ENCODE measurements around the gene NOG. TPM values are rescaled to one million over a fixed set of nuclear protein-coding genes. Genes with fewer than 3 reads are reported as not detected.

Gene NOG
- total RNA-seq, 4 donors from 2014 or later, result 0.81 to 1.4 (median 1.1) TPM; not detected in 1

GRCh38 chr17:56593086-56593645 is 333 bp upstream of the NOG start:
- TF ChIP-seq, protein P1, sequence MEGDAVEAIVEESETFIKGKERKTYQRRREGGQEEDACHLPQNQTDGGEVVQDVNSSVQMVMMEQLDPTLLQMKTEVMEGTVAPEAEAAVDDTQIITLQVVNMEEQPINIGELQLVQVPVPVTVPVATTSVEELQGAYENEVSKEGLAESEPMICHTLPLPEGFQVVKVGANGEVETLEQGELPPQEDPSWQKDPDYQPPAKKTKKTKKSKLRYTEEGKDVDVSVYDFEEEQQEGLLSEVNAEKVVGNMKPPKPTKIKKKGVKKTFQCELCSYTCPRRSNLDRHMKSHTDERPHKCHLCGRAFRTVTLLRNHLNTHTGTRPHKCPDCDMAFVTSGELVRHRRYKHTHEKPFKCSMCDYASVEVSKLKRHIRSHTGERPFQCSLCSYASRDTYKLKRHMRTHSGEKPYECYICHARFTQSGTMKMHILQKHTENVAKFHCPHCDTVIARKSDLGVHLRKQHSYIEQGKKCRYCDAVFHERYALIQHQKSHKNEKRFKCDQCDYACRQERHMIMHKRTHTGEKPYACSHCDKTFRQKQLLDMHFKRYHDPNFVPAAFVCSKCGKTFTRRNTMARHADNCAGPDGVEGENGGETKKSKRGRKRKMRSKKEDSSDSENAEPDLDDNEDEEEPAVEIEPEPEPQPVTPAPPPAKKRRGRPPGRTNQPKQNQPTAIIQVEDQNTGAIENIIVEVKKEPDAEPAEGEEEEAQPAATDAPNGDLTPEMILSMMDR (IDR thresholded peaks at IDR 0.05), result no peak
- no peak for TF ChIP-seq POLR2A (IDR thresholded peaks at IDR 0.05)
- no peaks in the 10 kb centered on the region for H3K9me3 ChIP-seq
- peaks cover 40 to 42% of the 10 kb centered on the region in 2 donors for H3K4me1 ChIP-seq
- peak; percentile 68 to 71 for DNase-seq
- WGBS, 2 donors, result 0 to 2% methylated on average over 2 to 22 of the region's 46 CpGs
- H3K27me3 ChIP-seq, result no peaks in the 10 kb centered on the region
- H3K4me3 ChIP-seq (replicated peaks in 1 of 3), result peak overlapping the region in 2 of 3 donors; percentile 6 to 38
- intact Hi-C loops (cut with DNase I), result loop anchor here (2.0 to 5.0 kb wide), 2 partner anchors 49 to 120 kb away; no protein-coding TSS in a partner anchor
- no peaks in the 10 kb centered on the region for H3K36me3 ChIP-seq
- peak overlapping the region in 2 of 3 donors; percentile 57 to 70 for H3K27ac ChIP-seq

- WGBS, 2 donors, result 1 to 4% methylated on average over 27 to 48 of the region's 61 CpGs
- H3K4me1 ChIP-seq, result peaks cover 40 to 42% of the 10 kb centered on the region in 2 donors
Observed at GRCh38 chr17:56594320-56595107, 1.0 kb downstream of the NOG start.

GRCh38 chr17:56595108-56595418 is 1.6 kb downstream of the NOG start:
- intact Hi-C loops (cut with DNase I), result loop anchor here (5.0 kb wide), 1 partner anchor 67 kb away; no protein-coding TSS in a partner anchor
- no peak for DNase-seq
- no peak overlapping the region for H3K4me3 ChIP-seq (replicated peaks in 1 of 3)
- no peaks in the 10 kb centered on the region for H3K27me3 ChIP-seq
- TF ChIP-seq, protein P1 (IDR thresholded peaks at IDR 0.05), result no peak
- no peak for TF ChIP-seq POLR2A (IDR thresholded peaks at IDR 0.05)
- no peaks in the 10 kb centered on the region for H3K9me3 ChIP-seq
- H3K36me3 ChIP-seq, result no peaks in the 10 kb centered on the region
- no peak overlapping the region for H3K27ac ChIP-seq
- H3K4me1 ChIP-seq, result peaks cover 40 to 42% of the 10 kb centered on the region in 2 donors
- 21 to 24% methylated on average over 7 of the region's 7 CpGs for WGBS, 2 donors

More at GRCh38 chr17:56594320-56595107, 1.0 kb downstream of the NOG start:
- Histone ChIP-seq H3K9me3 (no peaks in the 10 kb centered on the region), H3K27me3 (no peaks in the 10 kb centered on the region), H3K27ac (peak overlapping the region in 2 of 3 donors; percentile 57 to 70), H3K36me3 (no peaks in the 10 kb centered on the region), H3K4me3 (replicated peaks in 1 of 3) (peak overlapping the region in 1 of 3 donors; percentile 38)
- DNase-seq, result peak in 1 of 2 donors; percentile 17
- intact Hi-C loops (cut with DNase I), result loop anchor here (5.0 kb wide), 2 partner anchors 48 to 68 kb away; no protein-coding TSS in a partner anchor
- no peak for TF ChIP-seq POLR2A (IDR thresholded peaks at IDR 0.05)
- TF ChIP-seq, protein P1 (IDR thresholded peaks at IDR 0.05), result no peak

GRCh38 chr17:56595831-56596690 is 2.6 kb downstream of the NOG start:
- no peak for TF ChIP-seq POLR2A (IDR thresholded peaks at IDR 0.05)
- TF ChIP-seq, protein P1 (IDR thresholded peaks at IDR 0.05), result no peak
- 3 to 4% methylated on average over 36 to 42 of the region's 43 CpGs for WGBS, 2 donors
- H3K4me3 ChIP-seq (replicated peaks in 1 of 3), result peak overlapping the region in 1 of 3 donors; percentile 31
- peak; percentile 26 to 32 for DNase-seq
- H3K27me3 ChIP-seq, result no peaks in the 10 kb centered on the region
- intact Hi-C loops (cut with DNase I), result loop anchor here (5.0 kb wide), 1 partner anchor 66 kb away; no protein-coding TSS in a partner anchor
- H3K27ac ChIP-seq, result no peak overlapping the region
- H3K36me3 ChIP-seq, result no peaks in the 10 kb centered on the region
- H3K9me3 ChIP-seq, result no peaks in the 10 kb centered on the region
- peaks cover 40 to 42% of the 10 kb centered on the region in 2 donors for H3K4me1 ChIP-seq
